ENCODE data around the gene CTNNBIP1. TPM values are rescaled to one million over a fixed set of nuclear protein-coding genes. Genes with fewer than 3 reads are reported as not detected.

The CTNNBIP1 gene
- total RNA-seq, 1 experiment from 2014 or later = 31.3 TPM

DNA sequence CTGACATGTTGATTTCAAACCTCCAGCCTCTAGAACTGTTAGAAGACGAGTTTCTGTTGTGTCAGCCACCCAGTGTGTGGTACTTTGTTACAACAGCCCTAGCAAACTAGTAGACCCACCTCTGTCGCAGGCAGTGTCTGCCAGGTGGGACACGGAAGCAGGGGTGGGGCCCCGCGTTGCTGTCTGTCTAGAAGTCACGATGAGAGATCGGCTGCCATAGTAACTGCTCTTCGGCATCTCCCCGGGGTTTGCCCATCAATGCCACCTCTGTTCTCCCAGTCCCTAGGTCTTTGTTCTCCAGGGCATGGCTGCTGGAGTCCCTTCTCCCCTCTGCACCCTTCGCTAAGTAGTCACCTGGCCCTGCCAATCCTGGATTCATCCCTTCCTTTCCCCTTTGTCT is 71.1 kb downstream of the CTNNBIP1 start:
- ChIA-PET CTCF (no interaction called here), RAD21 (ENCODE audit: low non-redundant PET in 1 of 2, low total read pairs in 2 of 2, uncharacterized antibody in 2 of 2, unreplicated experiment in 2 of 2) (no interaction called here), POLR2A (no interaction called here)
- ATAC-seq (no peak), DNase-seq (ENCODE audit: low read depth, low spot score) (no peak)
- Histone ChIP-seq H3K4me3 (replicated peaks in 1 of 2; ENCODE audit: low read depth in 1 of 2, low read length in 2 of 2) (no peak overlapping the region), H3K36me3 (ENCODE audit: control insufficient read depth in 1 of 2, insufficient read depth in 2 of 2, low read length in 2 of 2) (no peaks in the 10 kb centered on the region), H3K4me2 (ENCODE audit: low read length) (no peak overlapping the region), H4K20me1 (ENCODE audit: insufficient read depth) (no peaks in the 10 kb centered on the region), H3K9me2 (ENCODE audit: insufficient read depth) (no peaks in the 10 kb centered on the region), H3K27me3 (ENCODE audit: insufficient read depth, low read length) (no peaks in the 10 kb centered on the region), H3K9me3 (ENCODE audit: control insufficient read depth in 1 of 2, insufficient read depth in 1 of 2, low read depth in 1 of 2, low read length in 2 of 2) (no peaks in the 10 kb centered on the region; a peak in 1 of 4 replicates), H2AFZ (ENCODE audit: low read depth, low read length, poor library complexity, severe bottlenecking) (no peak overlapping the region), H3K4me1 (ENCODE audit: control insufficient read depth in 1 of 2, insufficient read depth in 2 of 2, low read length in 2 of 2) (peaks cover 6 to 17% of the 10 kb centered on the region in 2 experiments), H3K9ac (ENCODE audit: low read length) (no peak overlapping the region), H3K79me2 (ENCODE audit: insufficient read depth, low read length) (no peaks in the 10 kb centered on the region), H3K27ac (ENCODE audit: low read depth, low read length) (no peak overlapping the region)
- BruUV-seq (replicated peaks) = no TSS peak
- TF ChIP-seq, protein P1, sequence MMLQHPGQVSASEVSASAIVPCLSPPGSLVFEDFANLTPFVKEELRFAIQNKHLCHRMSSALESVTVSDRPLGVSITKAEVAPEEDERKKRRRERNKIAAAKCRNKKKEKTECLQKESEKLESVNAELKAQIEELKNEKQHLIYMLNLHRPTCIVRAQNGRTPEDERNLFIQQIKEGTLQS (IDR thresholded peaks at IDR 0.05) = no peak
- TF ChIP-seq EGR1 (IDR thresholded peaks at IDR 0.05; ENCODE audit: low read depth) (no peak), POLR2AphosphoS5 (IDR thresholded peaks at IDR 0.05; ENCODE audit: low read depth, low read length) (no peak), ZNF274 (IDR thresholded peaks at IDR 0.05; ENCODE audit: low read depth, low read length) (no peak), JUND (IDR thresholded peaks at IDR 0.05) (no peak), POLR2A (IDR thresholded peaks at IDR 0.05; ENCODE audit: borderline replicate concordance, extremely low read depth, insufficient read depth, insufficient read length) (no peak), MAX (IDR thresholded peaks at IDR 0.05) (no peak), SRF (IDR thresholded peaks at IDR 0.05; ENCODE audit: low read depth) (no peak), ZFX (IDR thresholded peaks at IDR 0.05) (no peak), ZBTB33 (IDR thresholded peaks at IDR 0.05; ENCODE audit: extremely low read depth, insufficient replicate concordance, low read length) (no peak), RAD21 (IDR thresholded peaks at IDR 0.05; ENCODE audit: low read depth) (no peak), TCF7L2 (IDR thresholded peaks at IDR 0.05; ENCODE audit: borderline replicate concordance, extremely low read depth, insufficient read depth, insufficient read length) (no peak), SIN3A (IDR thresholded peaks at IDR 0.05; ENCODE audit: low read depth) (no peak), YY1 (IDR thresholded peaks at IDR 0.05; ENCODE audit: extremely low read depth, insufficient replicate concordance, low read depth, low read length) (no peak), REST (IDR thresholded peaks at IDR 0.05; ENCODE audit: low read depth) (no peak), EZH2 (IDR thresholded peaks at IDR 0.05) (no peak), FOSL1 (IDR thresholded peaks at IDR 0.05; ENCODE audit: low read depth) (no peak), CBX3 (IDR thresholded peaks at IDR 0.05; ENCODE audit: low read depth) (no peak), EZH2phosphoT487 (IDR thresholded peaks at IDR 0.05; ENCODE audit: borderline replicate concordance) (no peak), CEBPB (IDR thresholded peaks at IDR 0.05; ENCODE audit: low read depth) (no peak)
- intact Hi-C loops (cut with micrococcal nuclease) = no loop called here

Measured in HCT116 (cell line).